HG02763 (cell line): ENCODE data around the gene SDHB.

Experiments used
- ATAC-seq: cut with Tn5 transposase; IDR thresholded peaks from one replicate; pipeline ENCODE4 v1.9.1; 2021; ENCODE audit warnings: mild to moderate bottlenecking, moderate library complexity; ENCODE audit not compliant: unreplicated experiment

Gene SDHB

GRCh38 chr1:17013491-17014320, 40.1 kb downstream of the SDHB start:
- no peak for ATAC-seq

DNA sequence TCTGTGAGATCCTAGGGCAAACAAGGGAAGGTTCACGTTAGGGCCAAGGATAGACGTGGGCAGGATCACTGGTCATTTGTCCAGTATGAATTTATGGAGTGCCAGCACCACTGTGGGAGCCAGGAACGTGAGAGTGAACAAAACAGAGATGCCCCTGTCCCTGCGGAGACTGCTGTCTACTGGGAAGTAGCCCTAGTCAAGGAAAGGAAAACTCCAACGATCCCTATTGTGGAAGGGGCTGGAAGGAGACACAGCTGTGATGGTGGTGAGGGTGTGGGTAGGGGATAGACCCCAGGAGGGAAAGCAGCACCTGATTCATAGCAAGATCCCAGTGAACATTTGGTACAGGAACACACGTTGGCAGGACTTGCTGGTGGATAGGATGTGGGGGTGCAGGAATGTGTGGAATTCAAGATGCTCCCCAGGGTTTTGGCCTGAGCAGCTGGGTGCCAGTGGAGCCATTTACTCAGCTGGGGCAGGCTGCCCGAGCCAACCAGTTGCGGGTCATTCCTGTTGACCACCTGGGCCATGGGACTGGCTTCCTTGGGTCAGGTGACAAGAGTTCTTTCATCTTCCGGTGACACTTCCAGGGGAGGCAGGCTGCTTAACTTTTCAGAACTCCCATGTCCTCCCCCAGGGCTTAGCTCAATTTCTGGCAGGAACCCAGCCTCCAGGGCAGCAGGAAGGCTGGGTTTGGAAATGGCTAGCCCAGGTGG, 40.9 kb downstream of the SDHB start:
- no peak for ATAC-seq

DNA sequence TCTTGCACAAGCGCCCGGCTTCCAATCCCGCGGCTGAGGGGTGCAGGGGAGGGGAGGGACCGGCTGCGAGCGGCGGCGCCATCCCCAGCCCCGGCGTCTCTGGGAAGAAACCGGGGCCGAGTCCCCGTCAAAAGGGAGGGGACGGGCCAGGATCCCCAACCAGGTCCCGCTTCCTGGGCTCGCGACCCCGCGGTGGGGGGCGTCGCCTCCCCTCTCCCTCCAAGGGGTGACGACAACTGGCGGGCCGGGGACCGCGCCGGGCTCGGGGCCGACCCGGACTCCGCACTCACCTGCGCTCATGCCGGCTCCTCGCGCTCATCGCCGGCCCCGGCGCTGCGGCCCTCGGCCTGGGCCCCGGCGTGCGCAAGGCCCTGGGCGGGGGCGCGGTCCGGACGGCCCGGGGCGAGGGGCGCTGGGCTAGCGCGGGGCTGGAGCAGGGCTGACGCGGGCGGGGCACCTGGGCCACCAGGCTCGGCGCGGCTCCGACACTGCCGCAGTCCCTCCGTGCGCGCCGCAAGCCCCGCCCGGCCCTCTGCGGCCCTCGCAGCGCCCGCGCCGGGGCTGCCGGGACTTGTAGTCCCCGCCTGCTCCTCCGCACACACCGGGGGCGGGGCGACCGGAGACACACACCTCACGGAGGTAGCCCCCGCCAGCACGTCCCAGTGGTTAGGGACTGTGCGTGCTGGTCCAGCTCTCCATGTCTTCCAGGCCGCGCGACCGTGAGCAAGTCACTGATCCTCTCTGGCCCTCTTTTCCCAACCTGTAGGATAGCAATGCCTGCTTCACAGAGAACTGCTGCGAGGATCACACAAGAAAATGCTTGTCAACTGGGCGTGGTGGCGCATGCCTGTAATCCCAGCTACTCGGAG, 42.2 kb downstream of the SDHB start, which contains the start of gene ATP13A2:
Gene ATP13A2 (minus strand): TSS at position 490 of the 869 bp plus-strand sequence. CDS start 190 bp downstream, at position 300.
- ATAC-seq = peak; percentile 89

- ATAC-seq = no peak
Measured at GRCh38 chr1:17011092-17011438, 42.8 kb downstream of the SDHB start.

DNA sequence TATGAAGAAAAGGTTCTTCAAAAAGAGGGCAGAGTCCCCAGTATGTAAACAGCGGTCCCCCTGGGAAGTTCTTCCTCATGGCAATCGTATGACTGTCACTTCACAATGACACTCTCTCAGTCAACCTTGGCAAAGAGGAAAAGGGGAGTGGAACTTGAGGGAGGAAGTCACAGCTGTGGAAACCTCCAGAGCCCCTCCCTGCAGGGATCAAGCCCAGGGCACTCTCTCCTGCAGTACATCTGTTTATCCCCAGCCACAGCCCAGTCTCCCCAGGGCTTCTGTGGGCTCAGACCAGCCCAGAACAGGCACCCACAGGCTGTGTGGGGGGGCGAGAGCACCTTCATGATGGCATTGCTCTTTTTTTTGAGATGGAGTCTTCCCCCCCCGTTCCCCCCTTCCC, 44.1 kb downstream of the SDHB start:
- no peak for ATAC-seq

DNA sequence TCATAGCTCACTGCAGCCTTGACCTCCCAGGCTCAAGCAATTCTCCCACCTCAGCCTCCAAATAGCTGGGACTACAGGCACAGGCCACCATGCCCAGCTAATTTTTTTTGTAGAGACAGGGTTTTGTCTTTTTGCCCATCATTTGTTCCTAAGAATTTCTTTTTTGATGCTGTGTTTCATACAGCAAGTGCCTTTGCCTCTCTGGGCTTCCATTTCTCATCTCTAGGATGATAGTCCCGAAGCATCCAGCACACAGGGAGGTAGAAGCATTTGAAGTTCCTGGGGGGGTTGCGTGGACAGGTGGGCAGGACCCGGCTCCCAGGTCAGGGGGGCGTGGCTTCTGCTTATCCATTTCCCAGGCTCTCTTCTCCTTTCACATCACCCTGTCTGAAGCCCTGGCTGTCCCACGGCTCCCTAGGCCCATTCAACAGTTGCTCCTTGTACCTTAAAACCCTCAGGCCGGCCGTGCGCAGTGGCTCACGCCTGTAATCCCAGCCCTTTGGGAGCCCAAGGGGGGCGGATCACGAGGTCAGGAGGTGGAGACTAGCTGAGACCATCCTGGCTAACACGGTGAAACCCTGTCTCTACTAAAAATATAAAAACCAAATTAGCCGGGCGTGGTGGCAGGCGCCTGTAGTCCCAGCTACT, 45.5 kb downstream of the SDHB start:
- ATAC-seq = no peak

- ATAC-seq = no peak
Measured at GRCh38 chr1:17007121-17007520, 46.7 kb downstream of the SDHB start.

DNA sequence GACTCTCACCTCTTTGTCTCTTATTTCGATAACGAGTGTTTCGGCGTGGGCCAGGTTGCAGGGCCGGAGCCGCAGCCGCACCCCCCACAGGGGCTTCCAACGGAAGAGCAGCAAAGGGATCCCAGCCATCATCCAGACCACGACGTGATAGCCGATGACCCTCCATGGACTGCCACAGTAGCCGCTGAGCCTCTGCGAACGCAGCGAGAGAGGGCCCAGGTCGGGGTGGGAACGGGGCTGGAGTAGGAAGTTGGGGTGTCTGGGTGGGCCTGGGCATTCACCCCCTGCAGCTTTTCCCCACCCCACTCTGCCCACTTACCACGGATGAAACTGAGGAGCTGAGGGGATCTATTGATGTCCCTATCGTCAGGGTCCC, 48.5 kb downstream of the SDHB start:
- ATAC-seq = no peak

GRCh38 chr1:17004466-17005364, 49.1 kb downstream of the SDHB start:
- no peak for ATAC-seq

DNA sequence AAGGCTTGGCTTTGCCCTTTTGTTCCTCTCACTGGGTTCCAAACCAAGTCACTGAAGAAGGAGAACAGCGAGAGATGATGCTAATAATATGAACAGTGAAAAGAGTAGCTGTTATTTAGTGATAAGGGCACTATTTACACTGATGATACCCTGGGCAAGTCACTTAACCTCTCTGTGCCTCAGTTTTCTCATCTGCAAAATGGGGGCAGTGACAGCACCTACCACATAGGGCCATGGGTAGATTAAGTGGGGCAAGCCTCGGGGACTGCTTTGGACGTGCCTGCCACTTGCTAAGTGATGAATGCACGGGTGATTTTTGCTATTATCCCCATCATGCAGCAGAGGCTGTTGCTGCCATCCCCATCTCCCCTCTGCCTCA, 51.3 kb downstream of the SDHB start:
- ATAC-seq = no peak

- ATAC-seq = no peak
Measured at GRCh38 chr1:17001760-17002523, 51.9 kb downstream of the SDHB start.

GRCh38 chr1:16999863-17000262, 54.0 kb downstream of the SDHB start:
- no peak for ATAC-seq

DNA sequence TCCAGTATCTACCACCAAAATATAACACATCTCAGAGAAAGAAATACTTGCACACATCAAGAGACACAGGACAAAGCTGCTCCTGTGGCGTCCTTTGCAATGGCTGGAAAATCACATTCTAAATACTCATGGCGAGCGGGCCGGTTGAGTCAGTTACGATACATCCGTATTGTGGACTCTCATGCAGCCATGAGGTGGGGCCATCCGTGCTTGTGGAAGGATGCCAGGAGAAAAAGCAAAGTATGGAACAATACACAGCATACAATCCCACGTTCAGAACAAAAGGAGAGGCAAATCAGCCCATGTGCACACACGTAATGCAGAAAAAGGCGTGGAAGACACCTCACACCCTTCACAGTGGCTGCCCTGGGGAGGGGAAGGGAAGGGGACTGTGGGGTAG, 55.2 kb downstream of the SDHB start:
- ATAC-seq = no peak

DNA sequence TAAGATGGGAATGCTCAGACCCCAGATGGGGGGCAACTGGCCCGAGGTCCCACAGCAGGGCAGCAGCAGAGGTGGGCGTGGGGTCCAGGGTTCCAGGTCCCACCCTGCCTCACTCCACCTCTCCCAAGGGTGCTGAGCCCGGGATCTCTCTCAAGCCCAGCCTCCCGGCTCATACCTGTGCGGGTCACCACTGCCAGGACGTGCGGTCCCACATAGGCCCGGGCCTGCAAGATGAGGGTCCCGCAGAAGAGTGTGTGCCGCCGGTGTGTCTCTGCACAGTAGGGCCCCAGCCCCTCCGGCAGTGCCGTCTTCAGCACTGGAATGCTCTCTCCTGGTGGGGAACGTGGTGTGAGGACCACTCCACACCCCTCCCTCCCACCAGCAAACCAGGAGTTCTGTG, 57.0 kb downstream of the SDHB start:
- no peak for ATAC-seq

- ATAC-seq = no peak
Measured at GRCh38 chr1:16993521-16994038, 60.3 kb downstream of the SDHB start.

GRCh38 chr1:16992675-16993074, 61.2 kb downstream of the SDHB start:
- ATAC-seq = no peak

- no peak for ATAC-seq
Measured at GRCh38 chr1:16992102-16992501, 61.7 kb downstream of the SDHB start.

DNA sequence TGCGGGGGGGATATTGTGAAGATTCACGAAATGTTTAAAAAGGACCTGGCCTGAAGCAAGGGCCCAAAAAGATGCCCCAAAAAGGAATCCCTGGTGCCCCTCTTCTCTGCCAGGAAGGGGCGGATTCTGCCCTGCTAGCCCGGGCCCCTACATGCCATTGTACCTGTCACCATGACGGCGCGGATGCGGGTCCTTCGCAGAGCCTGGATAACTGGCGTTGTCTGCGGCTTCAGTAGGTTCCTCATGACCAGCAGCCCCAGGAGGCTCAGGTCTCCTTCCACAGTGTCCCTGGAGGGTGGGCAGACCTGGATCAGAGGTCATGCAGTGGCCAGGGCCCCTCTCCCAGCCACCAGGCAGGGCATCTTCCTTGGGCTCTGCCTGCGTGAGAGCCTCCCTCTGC, 62.3 kb downstream of the SDHB start:
- no peak for ATAC-seq
